Measurements from ENCODE around the gene CCDC92B.

DNA sequence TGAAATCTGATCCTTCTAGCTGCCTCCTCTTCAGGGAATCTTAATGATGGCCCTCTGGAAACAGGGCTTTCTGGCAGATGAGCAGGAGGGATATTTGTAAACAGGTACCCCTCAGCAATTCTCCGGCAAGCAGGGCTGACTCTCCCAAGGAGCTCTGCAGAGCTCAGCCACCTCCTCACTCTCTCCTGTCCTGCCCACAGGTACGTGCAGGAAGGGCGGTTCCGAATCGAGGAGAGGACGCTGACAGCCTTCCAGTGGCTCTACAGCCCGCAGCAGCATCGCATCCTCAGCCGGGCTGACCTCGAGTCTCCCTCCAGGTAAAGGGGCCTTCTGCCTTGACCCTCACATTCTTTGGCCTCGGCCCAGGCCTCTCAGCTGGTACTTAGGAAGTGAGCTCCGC is 20.7 kb upstream of the CCDC92B start:
- TF ChIP-seq CTCF (IDR thresholded peaks at IDR 0.05) (no peak), POLR2A (IDR thresholded peaks at IDR 0.05) (no peak), EP300 (IDR thresholded peaks at IDR 0.05) (no peak)

Data from ovary (tissue), 3 donors.